Activated T-cell treated with anti-CD3 and anti-CD28 coated beads, Interleukin-2, amount 50 U/mL, for 24 hours (primary cell): ENCODE data around the gene VPS72.

Source experiments
- DNase-seq: peaks from one replicate; pipeline ENCODE4 v3.0.0-alpha.2; 2020
- H3K27ac Mint-ChIP-seq: 2 replicates; pipeline ENCODE4 v1.8.0; 2020; ENCODE audit warnings: mild to moderate bottlenecking, mixed read lengths
- H3K27me3 Mint-ChIP-seq: 2 replicates; pipeline ENCODE4 v1.8.0; 2020; ENCODE audit warnings: mixed read lengths
- H3K36me3 Mint-ChIP-seq: 2 replicates; pipeline ENCODE4 v1.8.0; 2020; ENCODE audit warnings: low read depth, mixed read lengths
- H3K4me1 Mint-ChIP-seq: 2 replicates; pipeline ENCODE4 v1.8.0; 2020; ENCODE audit warnings: low read depth, mixed read lengths
- H3K4me3 Mint-ChIP-seq: 2 replicates; pipeline ENCODE4 v1.8.0; 2020; ENCODE audit warnings: mild to moderate bottlenecking, moderate library complexity, mixed read lengths
- H3K9me3 Mint-ChIP-seq: 2 replicates; pipeline ENCODE4 v1.8.0; 2020; ENCODE audit warnings: mixed read lengths

VPS72 gene

DNA sequence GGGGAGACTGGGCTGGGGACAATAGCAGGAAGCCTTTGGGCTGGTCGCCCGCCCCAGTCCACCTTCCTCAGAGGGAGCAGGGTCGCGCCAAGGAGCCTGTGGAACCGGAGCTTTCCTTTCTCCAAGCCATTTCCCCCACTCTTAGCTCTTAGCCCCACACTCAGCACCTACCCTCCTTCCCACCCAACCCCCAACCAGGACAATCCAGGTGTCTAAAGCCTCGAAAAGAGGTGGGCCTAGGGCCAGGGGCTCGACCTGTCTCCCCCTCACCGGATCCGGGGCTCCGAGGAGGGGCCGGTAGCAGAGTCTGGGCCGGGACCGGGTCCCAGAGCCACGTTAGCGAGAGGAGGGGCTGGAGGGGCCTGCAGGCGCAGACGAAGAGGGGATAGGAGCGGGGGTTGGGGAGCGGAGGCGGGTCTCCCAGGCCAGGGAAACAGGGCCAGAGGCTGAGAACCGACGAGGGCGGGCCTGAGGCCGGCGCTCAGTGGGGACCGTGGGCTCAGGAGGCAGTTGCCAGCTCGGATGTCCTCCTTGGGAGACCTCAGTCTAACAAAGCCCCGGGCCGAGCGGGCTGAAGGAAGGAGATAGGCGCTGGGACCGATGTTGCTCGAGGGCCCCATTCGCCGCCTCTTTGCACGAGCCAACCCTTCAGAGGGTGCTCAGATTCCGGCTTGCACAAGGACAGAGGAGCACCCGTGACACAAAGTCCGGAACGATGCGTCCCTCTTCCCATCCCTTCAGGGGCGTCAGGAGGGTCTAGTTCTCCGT is 44.5 kb downstream of the VPS72 start:
- no peaks in the 10 kb centered on the region for H3K36me3 Mint-ChIP-seq
- H3K4me1 Mint-ChIP-seq: peaks cover 19% of the 10 kb centered on the region
- H3K27me3 Mint-ChIP-seq: peaks cover 4% of the 10 kb centered on the region
- H3K27ac Mint-ChIP-seq: no peak overlapping the region
- DNase-seq: peak; percentile 63
- no peaks in the 10 kb centered on the region for H3K9me3 Mint-ChIP-seq
- H3K4me3 Mint-ChIP-seq: peak overlapping the region; percentile 83

DNA sequence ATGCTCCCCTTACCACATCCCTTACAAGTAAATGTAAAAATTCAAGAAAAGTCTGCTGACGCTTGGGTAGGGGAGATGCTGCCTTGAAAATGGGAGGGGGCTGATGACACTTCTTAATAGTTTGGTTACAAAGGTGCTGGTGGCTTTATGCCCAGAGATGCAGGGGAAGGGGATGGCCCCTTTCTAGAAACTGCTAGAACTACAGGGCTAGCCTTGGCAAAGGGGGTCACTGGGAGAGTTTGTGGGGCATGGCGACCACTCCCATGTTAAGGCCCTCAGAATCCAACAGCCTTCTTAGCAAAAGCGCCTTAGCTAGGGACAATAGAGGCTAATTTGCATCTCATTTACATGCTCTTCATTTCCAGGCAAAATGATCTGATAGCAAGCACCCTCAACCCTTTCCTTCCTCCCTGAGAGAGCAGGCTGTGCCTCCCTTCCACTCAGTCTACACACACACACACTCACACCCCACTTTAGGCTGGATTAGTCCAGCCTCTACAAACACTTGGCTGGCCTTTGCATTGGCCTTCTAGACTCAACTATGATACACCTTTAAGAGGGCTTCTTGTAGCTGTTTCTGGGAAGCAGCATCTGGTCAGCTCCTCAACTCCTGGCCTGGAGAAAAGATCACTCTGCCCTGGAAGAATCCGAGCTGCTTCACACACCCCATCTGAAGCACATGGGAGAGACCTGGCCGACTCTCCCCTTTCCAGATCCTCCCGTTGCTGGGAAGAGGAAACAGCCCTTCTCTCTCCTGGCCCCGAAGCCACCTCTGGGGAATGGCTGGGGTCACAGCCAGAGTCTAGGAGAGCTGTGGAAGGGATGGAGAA is 45.3 kb downstream of the VPS72 start:
- Mint-ChIP-seq H3K9me3 (no peaks in the 10 kb centered on the region), H3K36me3 (no peaks in the 10 kb centered on the region), H3K27ac (no peak overlapping the region), H3K4me3 (no peak overlapping the region), H3K4me1 (peaks cover 19% of the 10 kb centered on the region), H3K27me3 (peaks cover 4% of the 10 kb centered on the region)
- DNase-seq: no peak

DNA sequence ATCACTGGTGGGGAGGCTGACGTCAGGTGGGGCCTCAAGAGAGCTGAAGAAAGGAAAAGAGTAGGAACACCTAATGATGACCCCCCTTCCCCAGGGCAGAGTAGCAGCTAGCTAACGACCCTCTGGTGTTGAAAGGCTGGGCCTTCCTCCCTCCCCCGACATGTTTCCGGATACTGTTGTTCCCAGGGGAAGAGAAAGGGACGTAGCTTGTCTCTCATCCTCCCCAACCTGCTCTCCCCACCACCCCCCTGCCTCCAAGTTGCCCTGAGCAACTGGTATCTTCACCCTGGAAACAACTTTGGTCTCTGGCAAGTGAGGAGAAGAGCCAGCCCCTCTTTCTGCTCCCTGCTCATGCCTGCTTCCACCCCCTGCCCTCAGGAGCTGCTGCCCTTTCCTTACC is 46.0 kb downstream of the VPS72 start:
- Mint-ChIP-seq H3K36me3 (no peaks in the 10 kb centered on the region), H3K4me1 (peaks cover 19% of the 10 kb centered on the region), H3K27me3 (peaks cover 4% of the 10 kb centered on the region), H3K4me3 (no peak overlapping the region), H3K9me3 (no peaks in the 10 kb centered on the region), H3K27ac (no peak overlapping the region)
- peak; percentile 27 for DNase-seq

GRCh38 chr1:151143057-151143435 is 47.0 kb downstream of the VPS72 start:
- DNase-seq: peak; percentile 22
- Mint-ChIP-seq H3K4me3 (no peak overlapping the region), H3K36me3 (no peaks in the 10 kb centered on the region), H3K9me3 (no peaks in the 10 kb centered on the region), H3K27ac (no peak overlapping the region), H3K27me3 (peaks cover 4% of the 10 kb centered on the region), H3K4me1 (peaks cover 19% of the 10 kb centered on the region)

GRCh38 chr1:151142411-151143056 is 47.5 kb downstream of the VPS72 start:
- no peaks in the 10 kb centered on the region for H3K9me3 Mint-ChIP-seq
- H3K27me3 Mint-ChIP-seq: peaks cover 4% of the 10 kb centered on the region
- no peak overlapping the region for H3K4me3 Mint-ChIP-seq
- H3K36me3 Mint-ChIP-seq: no peaks in the 10 kb centered on the region
- DNase-seq: peak; percentile 13
- peaks cover 17% of the 10 kb centered on the region for H3K4me1 Mint-ChIP-seq
- H3K27ac Mint-ChIP-seq: no peak overlapping the region

GRCh38 chr1:151137789-151138188 is 52.2 kb downstream of the VPS72 start:
- Mint-ChIP-seq H3K27me3 (no peaks in the 10 kb centered on the region), H3K36me3 (no peaks in the 10 kb centered on the region), H3K4me3 (no peak overlapping the region), H3K9me3 (no peaks in the 10 kb centered on the region), H3K4me1 (no peaks in the 10 kb centered on the region), H3K27ac (no peak overlapping the region)
- no peak for DNase-seq

DNA sequence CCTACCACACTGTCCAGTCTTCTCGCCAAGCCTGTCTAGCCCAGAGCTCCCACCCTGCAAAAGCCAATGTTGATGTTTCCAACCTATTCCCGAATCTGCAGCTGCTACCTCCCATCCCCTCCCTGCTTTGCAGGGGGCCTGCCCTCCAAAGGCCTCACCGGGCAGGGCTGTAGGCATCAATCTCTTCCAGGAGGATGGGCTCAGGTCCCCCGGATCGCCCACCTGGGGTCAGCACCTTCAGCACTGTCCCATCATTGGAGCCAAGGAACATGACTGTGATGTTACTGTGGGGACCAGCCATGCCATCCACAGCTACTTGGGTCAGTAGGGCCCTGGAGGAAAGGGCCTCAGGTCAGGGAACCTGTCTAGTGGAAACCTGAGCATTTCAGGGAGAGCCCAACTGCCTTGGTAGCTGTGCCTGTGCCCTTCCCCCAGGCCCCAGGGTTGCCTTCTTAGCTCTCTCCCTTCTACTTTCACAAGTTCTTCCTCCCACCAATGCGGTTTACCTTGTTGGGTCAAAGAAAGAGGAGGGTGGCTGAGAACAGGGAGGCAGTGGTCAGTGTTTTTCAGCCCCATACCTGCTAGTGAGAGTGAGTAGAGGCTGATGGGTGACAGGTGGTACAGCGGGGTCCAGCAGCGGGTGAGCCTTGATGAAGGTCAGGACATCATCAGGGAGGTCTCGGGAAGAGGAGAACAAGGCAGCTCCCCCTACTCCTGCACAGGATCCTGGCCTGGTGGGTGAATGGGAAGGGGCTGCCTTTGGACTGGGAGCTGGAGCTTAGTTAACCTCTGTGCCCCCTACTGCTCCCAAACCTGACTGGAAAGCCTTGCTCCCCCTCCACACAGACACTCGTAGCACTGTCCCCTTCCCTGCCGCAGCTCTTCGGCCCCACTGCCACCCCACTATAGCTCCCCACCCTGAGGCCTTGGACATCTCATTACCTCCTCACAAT is 54.3 kb downstream of the VPS72 start:
- peaks cover 6% of the 10 kb centered on the region for H3K27me3 Mint-ChIP-seq
- no peaks in the 10 kb centered on the region for H3K9me3 Mint-ChIP-seq
- no peak for DNase-seq
- H3K4me3 Mint-ChIP-seq: no peak overlapping the region
- no peak overlapping the region for H3K27ac Mint-ChIP-seq
- no peaks in the 10 kb centered on the region for H3K36me3 Mint-ChIP-seq
- H3K4me1 Mint-ChIP-seq: peaks cover 11% of the 10 kb centered on the region

DNA sequence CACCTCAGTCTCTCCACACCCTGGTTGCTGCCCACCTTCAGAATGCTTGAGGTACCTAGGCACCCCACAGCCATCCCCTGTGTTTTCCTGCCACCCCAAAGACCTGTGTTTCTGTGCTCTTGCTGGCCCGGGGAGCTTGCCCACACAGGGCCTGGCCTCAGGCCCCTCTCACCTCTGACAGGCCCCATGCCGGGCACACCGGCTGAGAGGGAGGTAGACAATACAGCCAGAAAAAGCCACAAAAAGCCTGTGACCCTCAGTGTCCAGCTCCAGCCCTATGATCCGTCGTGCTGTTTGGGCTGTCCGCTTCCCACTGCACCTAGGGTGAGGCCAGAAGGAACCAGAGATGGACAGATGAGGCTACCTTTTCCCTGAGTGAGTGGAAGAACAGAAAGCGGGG is 55.0 kb downstream of the VPS72 start:
- H3K36me3 Mint-ChIP-seq: no peaks in the 10 kb centered on the region
- no peak overlapping the region for H3K27ac Mint-ChIP-seq
- H3K4me3 Mint-ChIP-seq: no peak overlapping the region
- DNase-seq: no peak
- no peaks in the 10 kb centered on the region for H3K9me3 Mint-ChIP-seq
- peaks cover 13% of the 10 kb centered on the region for H3K4me1 Mint-ChIP-seq
- peaks cover 9% of the 10 kb centered on the region for H3K27me3 Mint-ChIP-seq

- Mint-ChIP-seq H3K4me1 (peaks cover 13% of the 10 kb centered on the region), H3K4me3 (no peak overlapping the region)
Measured at GRCh38 chr1:151134396-151134795, 55.6 kb downstream of the VPS72 start.

DNA sequence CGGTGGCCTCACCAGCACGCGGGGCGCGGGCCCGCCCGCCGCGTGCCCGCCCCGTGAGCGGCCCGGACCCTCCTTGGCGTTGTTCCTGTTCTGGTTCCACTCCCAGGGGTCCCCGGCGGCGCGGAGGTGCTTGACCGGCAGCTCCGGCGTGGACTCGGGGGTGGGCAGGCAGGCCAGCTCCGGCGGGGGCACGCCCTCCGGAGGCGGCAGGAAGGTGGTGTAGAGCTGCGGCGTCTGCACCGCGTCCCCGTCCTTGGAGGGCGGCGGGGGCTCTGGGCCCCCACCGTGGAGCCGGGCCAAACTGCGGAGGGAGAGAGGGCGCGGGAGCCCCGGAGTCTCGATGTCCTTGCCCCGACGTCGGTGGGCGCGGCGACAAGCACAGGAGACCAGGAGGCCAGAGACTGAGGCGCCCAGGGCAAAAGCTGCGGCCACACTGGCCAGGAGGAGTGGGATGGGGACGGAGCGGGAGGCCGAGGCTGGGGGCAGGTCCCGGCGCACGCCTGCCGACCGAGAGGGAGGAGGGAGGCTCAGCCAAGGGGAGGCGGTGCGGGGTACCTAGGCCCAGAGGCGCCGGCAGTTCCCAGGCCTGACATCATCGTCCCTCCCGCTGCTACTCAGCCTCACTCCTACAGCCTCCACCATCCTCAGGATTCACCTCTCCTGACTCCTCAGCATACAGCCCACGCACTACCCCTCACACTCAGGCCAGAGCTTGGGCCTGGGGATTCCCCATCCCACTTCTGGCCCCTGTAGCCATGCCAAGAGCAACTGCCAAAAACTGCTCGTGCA is 56.8 kb downstream of the VPS72 start:
- no peak overlapping the region for H3K4me3 Mint-ChIP-seq
- peaks cover 13% of the 10 kb centered on the region for H3K4me1 Mint-ChIP-seq
- H3K27ac Mint-ChIP-seq: no peak overlapping the region

More at GRCh38 chr1:151134396-151134795, 55.6 kb downstream of the VPS72 start:
- no peaks in the 10 kb centered on the region for H3K9me3 Mint-ChIP-seq
- peaks cover 9% of the 10 kb centered on the region for H3K27me3 Mint-ChIP-seq
- no peak for DNase-seq
- no peaks in the 10 kb centered on the region for H3K36me3 Mint-ChIP-seq
- no peak overlapping the region for H3K27ac Mint-ChIP-seq

GRCh38 chr1:151132335-151133017 is 57.5 kb downstream of the VPS72 start:
- no peaks in the 10 kb centered on the region for H3K9me3 Mint-ChIP-seq
- peaks cover 9% of the 10 kb centered on the region for H3K27me3 Mint-ChIP-seq
- no peak for DNase-seq
- no peak overlapping the region for H3K4me3 Mint-ChIP-seq
- no peaks in the 10 kb centered on the region for H3K36me3 Mint-ChIP-seq
- H3K27ac Mint-ChIP-seq: no peak overlapping the region
- peaks cover 13% of the 10 kb centered on the region for H3K4me1 Mint-ChIP-seq

More for the DNA sequence above, 56.8 kb downstream of the VPS72 start:
- H3K36me3 Mint-ChIP-seq: no peaks in the 10 kb centered on the region
- no peaks in the 10 kb centered on the region for H3K9me3 Mint-ChIP-seq
- no peak for DNase-seq
- peaks cover 9% of the 10 kb centered on the region for H3K27me3 Mint-ChIP-seq

DNA sequence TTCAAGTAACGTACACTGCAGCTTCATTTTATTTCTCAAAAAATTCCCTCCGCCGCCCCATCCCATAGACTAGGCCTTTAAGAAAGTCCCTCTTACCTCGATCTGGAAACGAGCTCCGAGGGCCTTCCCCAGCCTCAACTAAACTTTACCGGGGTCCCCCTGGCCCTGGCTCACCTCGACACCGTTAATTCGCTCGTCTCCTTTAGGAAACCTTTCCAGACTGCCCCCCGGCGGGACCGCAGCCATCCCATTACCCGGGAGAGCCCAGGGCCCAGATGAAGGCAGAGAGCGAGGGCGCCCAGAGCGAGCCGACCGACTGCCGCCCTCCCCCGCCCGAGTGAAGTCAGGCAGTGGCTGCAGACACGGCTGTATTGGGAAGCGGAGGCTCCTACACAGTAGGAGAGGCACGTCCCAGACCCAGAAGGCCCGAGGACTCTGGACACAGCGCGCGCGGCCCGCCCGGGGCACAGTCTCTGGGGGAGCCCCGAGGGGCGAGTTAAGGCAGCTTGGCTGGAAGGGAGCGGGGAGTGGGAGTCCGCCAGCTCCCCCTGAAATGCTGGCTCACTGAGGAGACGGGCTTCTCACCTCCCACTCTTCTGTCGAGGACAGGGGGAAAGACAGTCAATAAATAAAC is 58.2 kb downstream of the VPS72 start:
- peak overlapping the region; percentile 87 for H3K27ac Mint-ChIP-seq
- peaks cover 13% of the 10 kb centered on the region for H3K4me1 Mint-ChIP-seq
- no peaks in the 10 kb centered on the region for H3K9me3 Mint-ChIP-seq
- no peaks in the 10 kb centered on the region for H3K36me3 Mint-ChIP-seq
- peaks cover 9% of the 10 kb centered on the region for H3K27me3 Mint-ChIP-seq
- DNase-seq: peak; percentile 43
- H3K4me3 Mint-ChIP-seq: peak overlapping the region; percentile 64
